GM19455 (cell line): ENCODE results near the gene TMC3.

ENCODE experiments used
- ATAC-seq: cut with Tn5 transposase; IDR thresholded peaks from one replicate; pipeline ENCODE4 v1.9.1; 2021; ENCODE audit not compliant: unreplicated experiment

The TMC3 gene

DNA sequence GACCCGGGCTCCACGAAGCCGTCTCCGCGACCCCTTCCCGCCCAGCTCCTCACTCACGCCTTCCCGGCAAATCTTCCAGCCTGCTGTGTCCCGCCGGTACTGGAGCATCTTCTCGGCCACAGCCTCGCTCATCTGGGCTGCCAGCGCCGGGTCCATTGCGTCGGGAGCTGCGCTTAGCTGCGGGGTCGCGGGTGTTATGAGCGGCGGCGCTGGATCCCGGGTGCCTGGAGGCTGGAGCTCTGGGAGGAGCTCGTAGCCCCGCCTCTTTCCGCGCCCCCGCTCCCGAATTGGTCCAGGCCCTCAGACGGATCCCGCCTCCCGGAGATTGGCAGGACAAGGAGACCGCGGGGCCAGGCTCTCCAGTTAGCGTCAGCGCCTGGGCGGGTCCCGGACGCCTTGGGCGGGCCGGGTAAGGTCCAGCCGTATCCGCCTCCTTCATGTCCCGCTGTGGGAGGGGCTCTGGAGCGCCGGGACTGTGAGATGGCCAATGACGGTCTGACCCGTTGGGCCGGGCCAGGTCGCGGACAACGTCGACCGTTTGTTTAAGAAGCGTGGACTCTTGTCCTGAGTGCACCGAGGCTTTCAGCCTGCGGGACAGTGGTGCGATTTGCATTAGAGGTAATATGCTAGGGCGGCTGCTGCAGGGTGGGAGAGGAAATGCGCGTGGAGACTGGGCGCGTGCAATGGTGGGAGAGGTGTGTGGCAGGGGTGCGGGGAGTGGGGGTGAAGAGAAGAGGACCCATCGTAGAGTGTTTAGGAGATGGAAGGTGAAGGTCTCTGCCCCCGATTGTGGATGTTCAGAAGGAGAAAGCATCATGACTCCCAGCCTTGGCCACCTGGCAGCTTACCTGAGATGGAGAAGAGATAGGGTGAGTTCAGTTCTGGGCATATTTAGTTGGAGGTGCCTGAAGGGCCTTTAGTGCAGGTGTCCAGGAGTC is 49.8 kb downstream of the TMC3 start, which contains the start of gene STARD5:
STARD5 (minus strand) TSS at position 198 of the 938 bp plus-strand sequence; CDS start at position 156, 42 bp downstream.
- ATAC-seq = peak; percentile 98

GRCh38 chr15:81323559-81323943 is 50.5 kb downstream of the TMC3 start:
- peak; percentile 30 for ATAC-seq

- ATAC-seq = no peak
These were observed 51.2 kb downstream of the TMC3 start for GRCh38 chr15:81322676-81323253.

DNA sequence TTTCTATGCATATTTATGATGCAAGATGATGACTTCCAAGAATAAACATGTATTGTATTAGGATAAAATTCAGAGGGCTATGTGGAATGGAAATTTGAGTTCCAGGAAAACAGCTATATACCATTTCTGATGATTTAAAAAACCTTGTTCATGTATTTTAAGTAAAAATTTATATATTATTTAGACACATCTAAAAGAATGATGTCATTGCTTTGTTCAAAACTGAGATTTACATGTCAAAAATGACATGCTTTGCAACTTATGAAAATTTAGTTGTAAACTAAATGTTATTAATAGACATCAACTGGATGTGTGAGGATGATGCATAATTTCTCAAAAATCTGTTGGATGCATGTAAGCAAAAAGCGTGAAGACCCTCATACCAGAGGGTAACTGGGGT is 52.3 kb downstream of the TMC3 start:
- ATAC-seq = no peak

- no peak for ATAC-seq
These were observed 56.4 kb downstream of the TMC3 start for GRCh38 chr15:81317642-81318017.

DNA sequence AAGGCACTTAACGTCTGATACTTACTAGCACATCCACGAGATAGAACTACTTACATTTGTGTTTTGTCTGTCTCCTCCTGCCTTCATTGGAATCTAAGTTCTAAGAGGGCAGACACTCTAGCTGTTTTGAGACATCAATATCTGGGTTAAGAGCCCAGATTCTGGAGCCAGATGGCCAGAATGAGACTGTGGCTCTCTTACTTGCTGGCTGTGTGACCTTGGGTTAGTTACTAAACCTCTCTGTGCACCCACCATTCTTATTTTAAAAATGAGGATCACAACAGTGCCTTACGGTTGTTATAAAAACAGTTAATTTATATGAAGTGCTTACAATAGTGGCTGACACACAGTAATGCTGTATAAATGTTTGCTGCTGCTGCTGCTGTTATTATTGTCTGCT is 57.7 kb downstream of the TMC3 start:
- ATAC-seq = no peak

DNA sequence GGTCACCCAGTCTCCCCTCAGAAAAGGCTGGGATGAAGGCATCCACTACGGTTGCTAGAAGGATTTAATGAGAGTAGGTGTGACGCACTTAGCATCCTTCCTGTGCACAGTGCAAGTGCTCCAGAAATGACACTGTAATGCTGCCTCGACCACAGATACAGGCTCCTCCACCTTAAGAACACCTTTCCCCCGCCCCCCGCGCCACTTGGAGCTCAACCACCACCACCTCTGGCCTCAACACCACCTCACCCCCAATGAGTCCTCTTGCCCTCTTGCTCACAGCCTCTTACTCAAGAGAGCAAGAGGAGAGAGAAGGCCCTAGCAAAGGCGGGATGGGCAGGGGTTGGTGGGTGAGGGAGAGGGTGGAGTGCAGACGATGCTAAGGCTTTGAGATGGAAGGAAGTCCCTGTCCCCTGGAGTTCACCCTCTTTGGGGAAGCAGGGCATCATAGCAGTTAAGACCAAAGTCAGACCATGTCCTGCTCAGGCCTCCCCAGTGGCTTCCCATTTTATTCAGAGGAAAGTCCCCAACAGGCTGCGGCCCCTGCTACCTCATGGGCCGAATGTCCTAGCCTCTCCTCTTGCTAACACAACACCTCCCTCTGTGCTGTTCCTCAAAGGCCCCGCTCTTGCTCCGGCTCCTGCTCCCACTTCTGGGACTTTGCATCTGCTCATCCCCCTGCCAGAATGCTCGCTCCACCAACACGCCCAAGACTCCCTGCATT is 58.4 kb downstream of the TMC3 start:
- ATAC-seq = no peak

GRCh38 chr15:81314378-81314777 is 59.6 kb downstream of the TMC3 start:
- no peak for ATAC-seq

- no peak for ATAC-seq
These were observed 60.3 kb downstream of the TMC3 start for GRCh38 chr15:81313686-81314085.

DNA sequence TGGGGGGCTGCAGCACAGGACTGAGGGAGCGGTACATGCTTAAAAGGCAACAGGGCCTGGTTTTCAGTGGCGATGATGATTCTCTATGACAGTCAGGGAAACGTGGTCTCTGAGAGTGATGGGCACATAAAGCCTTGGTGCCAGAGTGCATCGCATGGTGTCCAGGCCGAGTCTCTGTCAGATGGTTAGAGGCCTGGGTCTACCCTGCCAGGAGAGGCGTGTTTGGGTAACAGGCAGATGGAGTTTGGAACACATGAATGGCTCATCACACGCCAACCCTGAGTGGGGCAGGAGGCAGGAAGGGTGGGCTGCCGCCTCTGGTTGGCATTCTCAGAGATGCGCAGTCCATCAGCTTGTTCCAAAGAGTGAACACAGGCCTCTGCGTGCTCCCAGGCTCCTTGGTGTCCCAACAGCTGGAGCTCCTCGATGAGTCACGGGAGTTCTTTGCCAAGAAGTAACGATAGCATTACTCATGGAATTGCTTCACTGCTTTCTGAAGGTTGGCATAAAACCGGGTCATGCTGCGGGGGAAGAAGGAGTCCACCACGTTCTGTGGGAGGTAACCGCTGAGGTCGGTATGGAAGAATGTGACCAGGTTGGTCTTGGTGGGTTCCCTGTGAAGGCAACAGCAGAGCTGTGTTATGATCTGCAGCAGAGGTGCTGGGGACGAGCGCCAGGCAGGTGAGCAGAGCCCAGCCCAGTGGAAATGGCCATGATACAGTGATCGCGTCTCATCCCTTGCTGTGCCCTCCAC is 61.0 kb downstream of the TMC3 start:
- no peak for ATAC-seq

DNA sequence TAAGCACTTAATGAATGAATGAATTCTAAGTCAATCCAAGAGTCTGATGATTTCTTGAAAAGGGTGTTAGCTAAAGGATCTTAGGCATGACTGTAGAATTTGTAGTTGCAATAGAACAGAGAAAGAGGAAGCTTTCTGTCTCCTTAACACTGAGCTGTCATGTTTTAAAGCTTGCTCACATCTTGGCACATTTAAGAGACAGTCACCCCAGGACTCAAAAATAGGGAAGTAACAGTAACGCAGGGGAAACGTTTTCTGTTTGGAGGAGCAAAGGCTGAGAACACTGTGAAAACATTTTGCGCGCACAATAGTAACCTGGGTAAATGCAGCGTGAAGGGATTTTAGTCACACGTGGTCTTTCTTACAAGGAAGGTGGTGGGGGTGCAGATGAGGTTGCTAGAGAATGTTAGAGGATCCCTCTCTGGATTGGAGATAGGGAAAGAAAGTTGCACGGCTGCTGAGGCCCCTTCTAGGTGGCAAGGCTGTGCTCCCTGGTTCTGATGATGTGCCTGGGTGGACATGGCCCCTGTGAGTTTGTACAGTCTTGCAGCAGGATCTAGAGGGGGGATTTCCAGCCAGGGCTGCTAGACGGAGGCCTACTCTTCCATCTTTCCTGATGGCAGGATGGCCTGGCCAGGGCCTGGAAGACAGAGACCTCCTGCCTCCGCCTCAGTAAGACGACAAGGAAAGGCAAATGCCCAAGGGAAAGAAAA is 62.1 kb downstream of the TMC3 start:
- ATAC-seq = no peak

GRCh38 chr15:81310480-81310879 is 63.5 kb downstream of the TMC3 start:
- no peak for ATAC-seq

- no peak for ATAC-seq
These were observed 64.2 kb downstream of the TMC3 start for GRCh38 chr15:81309647-81310450.

DNA sequence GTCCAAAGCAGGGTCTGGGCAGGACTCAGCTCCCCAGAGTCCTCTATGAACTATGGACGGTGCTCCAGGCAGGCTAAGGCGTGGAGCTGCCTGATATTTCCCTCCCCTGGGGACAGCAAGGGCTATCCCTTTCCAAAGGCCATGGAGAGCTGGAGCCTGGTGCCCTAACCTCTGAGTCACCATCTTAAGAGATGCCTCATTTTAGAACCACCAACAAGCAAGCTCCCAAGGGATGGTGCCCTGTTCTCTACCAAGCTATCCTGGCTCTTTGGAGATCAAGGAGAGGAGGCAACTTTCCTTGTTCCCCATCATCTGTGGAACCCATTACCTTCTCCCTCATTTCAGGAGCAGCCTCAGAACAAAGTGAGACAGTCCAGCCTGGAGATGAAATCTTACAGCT is 65.8 kb downstream of the TMC3 start:
- no peak for ATAC-seq

DNA sequence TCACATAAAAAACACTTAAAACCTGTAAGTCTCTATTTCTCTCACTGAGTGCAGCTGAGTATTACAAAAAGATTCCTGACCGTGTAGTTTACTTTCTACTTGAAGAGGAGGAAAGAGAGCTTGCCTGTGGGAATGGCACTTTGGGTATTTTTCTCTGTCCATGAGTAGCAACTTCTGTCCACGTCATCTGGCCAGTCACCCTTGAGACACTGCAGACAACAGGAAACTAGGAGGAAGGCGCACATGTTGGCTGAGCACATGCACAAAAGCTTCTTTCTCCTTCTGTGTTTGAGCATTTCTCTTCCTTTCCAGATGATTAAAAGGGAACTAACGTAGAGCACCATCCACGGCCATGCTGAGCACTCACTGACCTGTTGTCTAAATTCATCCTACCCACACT is 69.8 kb downstream of the TMC3 start:
- ATAC-seq = no peak

GRCh38 chr15:81303244-81304225 is 70.5 kb downstream of the TMC3 start:
- no peak for ATAC-seq

DNA sequence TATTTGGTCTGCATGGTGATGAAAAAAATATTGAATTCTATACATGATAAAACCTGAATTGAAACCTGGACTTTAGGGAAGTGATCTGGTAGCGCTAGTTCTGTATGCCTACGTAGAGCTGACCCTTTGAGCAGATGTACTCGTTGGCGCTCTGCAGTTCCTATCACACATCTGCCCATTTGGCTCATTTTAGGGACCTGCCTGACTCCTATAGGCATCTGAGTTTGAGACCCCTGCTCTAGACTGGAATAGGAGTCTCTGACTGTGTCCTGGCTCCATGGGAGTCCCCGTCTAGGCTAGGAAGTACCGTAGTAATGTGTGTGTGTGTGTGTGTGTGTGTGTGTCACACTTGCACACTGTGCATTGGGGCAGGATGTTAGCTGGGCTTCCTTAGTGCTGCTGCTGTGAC is 71.3 kb downstream of the TMC3 start:
- no peak for ATAC-seq

DNA sequence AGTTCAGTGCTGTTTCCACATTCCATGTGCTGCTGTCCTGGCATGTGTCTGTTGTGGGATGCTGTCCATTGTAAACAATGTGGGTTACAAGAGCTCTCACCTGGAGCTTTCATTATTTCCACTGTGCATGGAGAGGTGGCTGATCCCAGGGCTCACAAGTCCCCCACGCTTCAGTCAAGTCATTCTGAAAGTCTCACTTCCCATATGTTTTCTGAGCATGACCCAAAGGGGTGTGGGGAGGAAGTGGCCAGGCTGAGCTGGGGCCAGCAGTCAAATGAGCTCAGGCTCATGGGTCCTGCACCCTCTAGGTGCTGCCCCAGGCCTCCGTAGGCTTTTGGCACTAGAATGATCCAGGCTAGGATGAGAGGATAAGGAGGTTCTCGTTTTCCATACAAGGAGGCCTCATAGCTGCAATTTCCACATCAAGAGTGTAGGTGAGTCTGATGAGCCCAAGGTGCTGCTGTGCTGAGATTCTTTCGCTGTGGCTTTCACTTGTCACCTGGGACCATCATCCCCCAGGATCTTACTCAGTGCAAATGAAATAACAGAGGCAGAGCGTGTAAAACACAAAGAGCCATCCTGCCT is 72.1 kb downstream of the TMC3 start:
- peak; percentile 77 for ATAC-seq
